ENCODE data around the gene TRIM27. TPM values are rescaled to one million over a fixed set of nuclear protein-coding genes. Genes with fewer than 3 reads are reported as not detected.
A peak's percentile ranks its signal among the peaks of the same experiment; 100 is the strongest.
"Not testable (repeated sequence)": the region's sequence is repeated elsewhere in the genome, so short reads cannot be mapped to it uniquely, and the experiment has no call there.

The TRIM27 gene
- total and polyA plus RNA-seq, 10 donors: 45.2 to 92.0 (median 64.3) TPM

DNA sequence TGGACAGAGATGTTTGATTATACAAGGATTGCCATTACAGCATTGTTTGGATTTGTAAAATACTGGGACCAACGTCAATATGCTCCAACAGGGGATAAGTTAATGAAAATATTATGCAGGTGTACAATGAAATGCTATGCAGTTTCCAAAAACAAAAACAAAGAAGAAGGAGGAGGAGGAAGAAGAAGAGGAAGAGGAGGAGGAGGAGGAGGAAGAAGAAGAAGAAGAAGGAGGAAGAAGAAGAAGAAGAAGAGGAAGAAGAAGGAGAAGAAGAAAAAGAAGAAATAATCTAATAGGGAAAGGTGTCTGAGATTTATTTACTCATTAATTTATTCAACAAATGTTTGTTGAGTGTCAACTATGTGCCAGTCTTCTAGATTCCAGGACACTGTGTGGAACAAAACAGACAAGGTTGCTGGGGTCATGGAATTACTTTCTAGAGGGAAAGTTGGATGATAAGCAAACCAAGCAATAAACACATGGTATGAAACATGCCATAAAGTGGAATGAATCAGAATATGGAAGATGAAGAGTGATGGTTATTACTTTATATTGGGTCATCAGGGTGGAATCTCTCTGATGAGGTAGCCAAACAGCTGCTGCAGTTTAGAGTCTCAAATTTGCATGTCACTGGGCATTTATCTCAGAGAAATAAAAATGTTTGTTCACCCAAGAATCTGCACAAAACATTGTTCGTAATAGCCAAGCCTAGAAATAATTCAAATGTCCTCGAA lies 6.3 kb upstream of the TRIM27 start:
- intact Hi-C loops (cut with DNase I; ENCODE audit: low total_unique reads): no loop called here
- WGBS, 5 donors: 81 to 91% (median 88%) methylated on average over 3 of the region's 3 CpGs
- no peaks in the 10 kb centered on the region for H3K36me3 ChIP-seq
- no peaks in the 10 kb centered on the region for H3K9me3 ChIP-seq
- TF ChIP-seq POLR2AphosphoS5 (IDR thresholded peaks at IDR 0.05) (no peak), POLR2A (IDR thresholded peaks at IDR 0.05) (no peak)
- TF ChIP-seq, protein P1, sequence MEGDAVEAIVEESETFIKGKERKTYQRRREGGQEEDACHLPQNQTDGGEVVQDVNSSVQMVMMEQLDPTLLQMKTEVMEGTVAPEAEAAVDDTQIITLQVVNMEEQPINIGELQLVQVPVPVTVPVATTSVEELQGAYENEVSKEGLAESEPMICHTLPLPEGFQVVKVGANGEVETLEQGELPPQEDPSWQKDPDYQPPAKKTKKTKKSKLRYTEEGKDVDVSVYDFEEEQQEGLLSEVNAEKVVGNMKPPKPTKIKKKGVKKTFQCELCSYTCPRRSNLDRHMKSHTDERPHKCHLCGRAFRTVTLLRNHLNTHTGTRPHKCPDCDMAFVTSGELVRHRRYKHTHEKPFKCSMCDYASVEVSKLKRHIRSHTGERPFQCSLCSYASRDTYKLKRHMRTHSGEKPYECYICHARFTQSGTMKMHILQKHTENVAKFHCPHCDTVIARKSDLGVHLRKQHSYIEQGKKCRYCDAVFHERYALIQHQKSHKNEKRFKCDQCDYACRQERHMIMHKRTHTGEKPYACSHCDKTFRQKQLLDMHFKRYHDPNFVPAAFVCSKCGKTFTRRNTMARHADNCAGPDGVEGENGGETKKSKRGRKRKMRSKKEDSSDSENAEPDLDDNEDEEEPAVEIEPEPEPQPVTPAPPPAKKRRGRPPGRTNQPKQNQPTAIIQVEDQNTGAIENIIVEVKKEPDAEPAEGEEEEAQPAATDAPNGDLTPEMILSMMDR (IDR thresholded peaks at IDR 0.05 in 8 of 11, conservative IDR thresholded peaks at IDR 0.05 in 3 of 11): no peak
- H3K27me3 ChIP-seq (replicated peaks in 1 of 7): peaks cover 0 to 17% (median 0%) of the 10 kb centered on the region in 7 donors
- H3K27ac ChIP-seq: no peak overlapping the region
- DNase-seq: no peak
- peaks cover 0 to 13% (median 5%) of the 10 kb centered on the region in 6 donors for H3K4me1 ChIP-seq
- H3K4me3 ChIP-seq: no peak overlapping the region

DNA sequence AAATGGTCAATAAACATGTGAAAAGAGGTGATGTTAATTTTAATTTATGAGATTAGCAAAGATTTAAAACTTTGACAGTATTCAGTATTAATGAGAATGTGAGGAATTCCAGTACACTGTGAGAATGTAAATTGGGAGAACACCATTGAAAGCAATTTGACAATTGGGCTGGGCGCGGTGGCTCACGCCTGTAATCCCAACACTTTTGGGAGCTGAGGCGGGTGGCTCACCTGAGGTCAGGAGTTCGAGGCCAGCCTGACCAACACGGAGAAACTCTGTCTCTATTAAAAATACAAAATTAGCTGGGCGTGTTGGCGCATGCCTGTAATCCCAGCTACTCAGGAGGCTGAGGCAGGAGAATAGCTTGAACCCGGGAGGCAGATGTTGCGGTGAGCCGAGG lies 5.6 kb upstream of the TRIM27 start:
- DNase-seq; H3K36me3 ChIP-seq; intact Hi-C loops (cut with DNase I; ENCODE audit: low total_unique reads); H3K4me3 ChIP-seq; H3K9me3 ChIP-seq; H3K27ac ChIP-seq: not testable (repeated sequence)
- WGBS, 5 donors: 84 to 93% (median 90%) methylated on average over 11 of the region's 11 CpGs
- peaks cover 4 to 11% (median 8%) of the 10 kb centered on the region in 6 donors for H3K4me1 ChIP-seq
- H3K27me3 ChIP-seq (replicated peaks in 1 of 7): peaks cover 0 to 17% (median 0%) of the 10 kb centered on the region in 7 donors

DNA sequence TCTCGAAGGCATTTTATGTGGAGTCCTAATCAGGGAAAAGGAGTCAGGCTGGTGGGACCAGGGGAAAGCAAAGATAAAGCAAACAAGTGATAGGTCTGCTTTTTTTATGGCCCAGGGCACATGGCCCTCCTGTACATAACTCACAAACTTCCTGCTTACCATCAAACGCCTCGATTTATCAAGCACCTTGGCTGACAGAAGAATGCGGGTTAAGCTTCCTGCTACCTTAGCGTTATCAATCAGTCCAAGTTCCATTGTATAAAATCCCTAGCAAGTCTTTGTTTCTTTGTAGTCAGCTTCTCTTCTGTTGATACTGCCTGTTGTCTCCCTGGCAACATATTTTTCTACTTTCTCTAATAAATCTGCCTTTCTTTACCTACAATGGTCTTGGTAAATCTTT lies 4.1 kb upstream of the TRIM27 start:
- TF ChIP-seq POLR2A (IDR thresholded peaks at IDR 0.05): no peak
- TF ChIP-seq, protein P1 (IDR thresholded peaks at IDR 0.05 in 8 of 11, conservative IDR thresholded peaks at IDR 0.05 in 3 of 11): no peak
- TF ChIP-seq POLR2AphosphoS5 (IDR thresholded peaks at IDR 0.05): no peak
- Histone ChIP-seq H3K4me1 (peaks cover 5 to 12% (median 10%) of the 10 kb centered on the region in 6 donors), H3K36me3 (no peaks in the 10 kb centered on the region), H3K27me3 (replicated peaks in 1 of 7) (peaks cover 0 to 17% (median 0%) of the 10 kb centered on the region in 7 donors), H3K4me3 (no peak overlapping the region), H3K27ac (no peak overlapping the region), H3K9me3 (no peaks in the 10 kb centered on the region)
- intact Hi-C loops (cut with DNase I; ENCODE audit: low total_unique reads): no loop called here
- 74 to 78% (median 75%) methylated on average over 5 of the region's 5 CpGs for WGBS, 5 donors
- no peak for DNase-seq

DNA sequence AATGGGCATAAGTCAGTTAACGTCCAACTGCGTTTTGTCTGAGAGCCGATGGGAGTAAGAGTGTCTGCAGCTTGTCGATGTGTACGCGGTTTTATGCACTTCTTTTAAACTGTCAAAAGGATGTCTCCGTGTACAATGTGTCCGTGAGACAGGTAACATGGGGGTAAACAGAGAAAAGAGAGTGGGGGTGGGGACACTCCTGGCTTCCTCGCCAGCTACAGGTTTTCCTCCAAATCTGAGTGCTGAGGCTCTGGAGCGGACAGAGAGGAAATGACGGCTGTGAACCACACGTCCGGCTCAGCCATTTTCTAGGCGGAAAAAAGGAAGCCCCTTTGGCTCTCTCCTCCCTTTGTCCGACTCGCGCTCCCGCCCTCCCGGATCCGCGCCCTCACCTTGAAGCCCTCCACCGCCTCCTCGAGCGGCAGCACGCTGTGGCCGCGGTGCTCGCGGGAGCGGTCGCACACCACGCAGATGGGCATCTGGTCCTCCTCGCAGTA lies 916 bp downstream of the TRIM27 start:
- Histone ChIP-seq H3K27me3 (replicated peaks in 1 of 7) (no peaks in the 10 kb centered on the region), H3K4me3 (peak overlapping the region; percentile 82 to 98 (median 90)), H3K4me1 (peaks cover 26 to 61% (median 54%) of the 10 kb centered on the region in 6 donors), H3K27ac (peak overlapping the region; percentile 93 to 100 (median 99)), H3K36me3 (peaks cover 3 to 44% (median 39%) of the 10 kb centered on the region in 6 donors), H3K9me3 (no peaks in the 10 kb centered on the region)
- TF ChIP-seq, protein P1 (IDR thresholded peaks at IDR 0.05 in 8 of 11, conservative IDR thresholded peaks at IDR 0.05 in 3 of 11): no peak
- TF ChIP-seq POLR2A (IDR thresholded peaks at IDR 0.05): no peak
- TF ChIP-seq POLR2AphosphoS5 (IDR thresholded peaks at IDR 0.05): peak in 2 of 3 donors; percentile 74 to 76
- DNase-seq: no peak
- intact Hi-C loops (cut with DNase I; ENCODE audit: low total_unique reads): no loop called here
- WGBS, 5 donors: 0 to 1% (median 0%) methylated on average over 18 to 33 of the region's 33 CpGs
